OCI-LY7 (cell line): ENCODE results near the gene STAU1.

Source experiments
- EZH2phosphoT487 ChIP-seq: fragments of 200-600 bp; sonication (generic); IDR thresholded peaks from 2 replicates; pipeline ENCODE4 v1.6.1; 2018; ENCODE audit warnings: low read depth, borderline replicate concordance, mild to moderate bottlenecking, mixed run types, antibody characterized with exemption, low read length, moderate library complexity, mixed read lengths
- TF ChIP-seq, protein P1 (sequence below): fragments of 200-600 bp; sonication (generic); conservative IDR thresholded peaks from 2 replicates; pipeline ENCODE4 v1.5.1; 2014; ENCODE audit warnings: mild to moderate bottlenecking, antibody characterized with exemption, low read length, moderate library complexity, mixed read lengths

DNA sequence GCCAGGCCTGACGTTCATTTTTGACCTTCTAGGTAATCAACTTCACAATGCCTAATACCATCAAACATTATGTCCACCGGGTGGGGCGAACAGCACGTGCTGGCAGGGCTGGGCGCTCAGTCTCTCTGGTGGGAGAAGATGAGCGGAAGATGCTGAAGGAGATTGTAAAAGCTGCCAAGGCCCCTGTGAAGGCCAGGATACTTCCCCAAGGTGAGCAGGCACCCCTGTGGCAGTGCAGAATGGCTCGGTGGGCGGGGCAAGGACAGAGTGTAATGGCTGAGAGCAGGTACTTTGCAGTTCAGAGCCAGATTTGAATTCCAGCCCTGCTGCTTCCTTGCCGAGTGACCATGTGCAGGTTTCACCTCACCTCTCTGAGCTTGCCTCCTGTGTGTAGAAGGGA, 48.2 kb upstream of the STAU1 start:
- TF ChIP-seq, protein P1, sequence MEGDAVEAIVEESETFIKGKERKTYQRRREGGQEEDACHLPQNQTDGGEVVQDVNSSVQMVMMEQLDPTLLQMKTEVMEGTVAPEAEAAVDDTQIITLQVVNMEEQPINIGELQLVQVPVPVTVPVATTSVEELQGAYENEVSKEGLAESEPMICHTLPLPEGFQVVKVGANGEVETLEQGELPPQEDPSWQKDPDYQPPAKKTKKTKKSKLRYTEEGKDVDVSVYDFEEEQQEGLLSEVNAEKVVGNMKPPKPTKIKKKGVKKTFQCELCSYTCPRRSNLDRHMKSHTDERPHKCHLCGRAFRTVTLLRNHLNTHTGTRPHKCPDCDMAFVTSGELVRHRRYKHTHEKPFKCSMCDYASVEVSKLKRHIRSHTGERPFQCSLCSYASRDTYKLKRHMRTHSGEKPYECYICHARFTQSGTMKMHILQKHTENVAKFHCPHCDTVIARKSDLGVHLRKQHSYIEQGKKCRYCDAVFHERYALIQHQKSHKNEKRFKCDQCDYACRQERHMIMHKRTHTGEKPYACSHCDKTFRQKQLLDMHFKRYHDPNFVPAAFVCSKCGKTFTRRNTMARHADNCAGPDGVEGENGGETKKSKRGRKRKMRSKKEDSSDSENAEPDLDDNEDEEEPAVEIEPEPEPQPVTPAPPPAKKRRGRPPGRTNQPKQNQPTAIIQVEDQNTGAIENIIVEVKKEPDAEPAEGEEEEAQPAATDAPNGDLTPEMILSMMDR: no peak
- TF ChIP-seq EZH2phosphoT487: no peak
